Astrocyte (in vitro differentiated cells and primary cell): Measurements from ENCODE around the gene PPT1. TPM values are rescaled to one million over a fixed set of nuclear protein-coding genes. Genes with fewer than 3 reads are reported as not detected.

Experiments used
- DNase-seq: peaks from one replicate; pipeline ENCODE4 v3.0.0-alpha.2; 2010; ENCODE audit warnings: low read depth
- FAIRE-seq: peaks from 2 replicates; lab custom pipeline; 2011; peaks lifted over from hg19 to GRCh38; lab: Jason Lieb, UNC
- H2AFZ ChIP-seq: 2 replicates; pipeline ENCODE4 v1.6.0; 2012; ENCODE audit warnings: low read depth, low read length, inconsistent platforms
- H3K27ac ChIP-seq: 2 replicates; pipeline ENCODE4 v1.5.1; 2011; ENCODE audit warnings: low read depth, low read length, inconsistent platforms
- H3K27me3 ChIP-seq: 2 replicates; pipeline ENCODE4 v1.6.0; 2011; ENCODE audit warnings: low read length, inconsistent platforms; ENCODE audit not compliant: insufficient read depth
- H3K36me3 ChIP-seq: 2 replicates; pipeline ENCODE4 v1.5.1; 2011; ENCODE audit warnings: low read length, inconsistent platforms; ENCODE audit not compliant: insufficient read depth
- H3K4me1 ChIP-seq: 2 replicates; pipeline ENCODE4 v1.5.1; 2011; ENCODE audit warnings: low read length, inconsistent platforms; ENCODE audit not compliant: insufficient read depth
- H3K4me2 ChIP-seq: 2 replicates; pipeline ENCODE4 v1.6.0; 2012; ENCODE audit warnings: low read length, inconsistent platforms
- H3K4me3 ChIP-seq: 2 replicates; pipeline ENCODE4 v1.5.1; 2011; ENCODE audit warnings: low read depth, mild to moderate bottlenecking, low read length, inconsistent platforms; ENCODE audit not compliant: insufficient read depth
- H3K79me2 ChIP-seq: 2 replicates; pipeline ENCODE4 v1.6.0; 2012; ENCODE audit warnings: mild to moderate bottlenecking, low read length, inconsistent platforms; ENCODE audit not compliant: insufficient read depth
- H3K9ac ChIP-seq: 2 replicates; pipeline ENCODE4 v1.6.0; 2012; ENCODE audit warnings: mild to moderate bottlenecking, low read length, inconsistent platforms
- H3K9me3 ChIP-seq: 2 replicates; pipeline ENCODE4 v1.5.1; 2012; ENCODE audit warnings: low read depth, mild to moderate bottlenecking, low read length, inconsistent platforms; ENCODE audit not compliant: insufficient read depth
- H4K20me1 ChIP-seq: 2 replicates; pipeline ENCODE4 v1.6.0; 2012; ENCODE audit warnings: low read length, inconsistent platforms; ENCODE audit not compliant: insufficient read depth
- H3K27ac Mint-ChIP-seq: one replicate; pipeline ENCODE4 v1.8.0; 2021; ENCODE audit warnings: mild to moderate bottlenecking, mixed read lengths; ENCODE audit not compliant: unreplicated experiment
- H3K27me3 Mint-ChIP-seq: one replicate; pipeline ENCODE4 v1.8.0; 2021; ENCODE audit warnings: low read depth, mixed read lengths; ENCODE audit not compliant: unreplicated experiment
- H3K36me3 Mint-ChIP-seq: one replicate; pipeline ENCODE4 v1.8.0; 2021; ENCODE audit warnings: low read depth, mixed read lengths; ENCODE audit not compliant: unreplicated experiment
- H3K4me1 Mint-ChIP-seq: one replicate; pipeline ENCODE4 v1.8.0; 2021; ENCODE audit warnings: low read depth, mixed read lengths; ENCODE audit not compliant: unreplicated experiment
- H3K4me3 Mint-ChIP-seq: one replicate; pipeline ENCODE4 v1.8.0; 2021; ENCODE audit warnings: mild to moderate bottlenecking, moderate library complexity, mixed read lengths; ENCODE audit not compliant: unreplicated experiment
- H3K9me3 Mint-ChIP-seq: one replicate; pipeline ENCODE4 v1.8.0; 2021; ENCODE audit warnings: mild to moderate bottlenecking, mixed read lengths; ENCODE audit not compliant: unreplicated experiment
- EZH2 ChIP-seq: IDR thresholded peaks from 2 replicates; pipeline ENCODE4 v1.6.1; 2012; ENCODE audit warnings: mild to moderate bottlenecking, low read length, inconsistent platforms; ENCODE audit not compliant: insufficient read depth
- total RNA-seq: library from RNA; stranded (reverse); gene quantifications from 2 replicates; pipeline ENCODE4 v1.2.1, GENCODE V29; 2021
- TF ChIP-seq, protein P1 (sequence below): IDR thresholded peaks from 2 replicates; pipeline ENCODE4 v1.5.1; 2011; ENCODE audit warnings: low read depth, mild to moderate bottlenecking, inconsistent platforms, low read length, moderate library complexity; ENCODE audit not compliant: insufficient read depth

Gene PPT1
- total RNA-seq, 1 donor from 2014 or later, result 33.1 TPM

DNA sequence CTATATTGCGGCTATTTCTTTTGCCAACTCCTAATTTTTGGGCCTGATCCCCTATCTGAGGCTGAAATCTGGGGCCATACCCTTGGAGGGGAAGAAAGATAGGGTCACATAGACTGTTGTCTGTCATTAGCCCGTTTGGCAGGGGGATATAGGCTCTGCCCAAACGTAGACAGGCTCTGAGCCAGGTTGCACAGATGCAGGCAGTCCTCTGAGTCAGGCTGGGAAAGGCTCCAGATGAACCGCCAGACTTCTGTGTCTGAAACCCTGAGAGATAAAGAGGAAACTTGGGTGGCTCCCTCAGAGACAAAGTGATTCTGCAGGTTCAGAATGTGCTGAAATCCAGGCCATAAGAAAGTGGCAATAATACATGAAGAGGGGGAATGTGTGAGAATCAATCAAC is 60.5 kb downstream of the PPT1 start:
- no peak overlapping the region for H2AFZ ChIP-seq
- Mint-ChIP-seq H3K27me3 (no peaks in the 10 kb centered on the region), H3K27ac (peak overlapping the region; percentile 56), H3K4me3 (no peak overlapping the region), H3K4me1 (peaks cover 21% of the 10 kb centered on the region), H3K9me3 (no peaks in the 10 kb centered on the region), H3K36me3 (no peaks in the 10 kb centered on the region)
- TF ChIP-seq EZH2, result no peak
- TF ChIP-seq, protein P1, sequence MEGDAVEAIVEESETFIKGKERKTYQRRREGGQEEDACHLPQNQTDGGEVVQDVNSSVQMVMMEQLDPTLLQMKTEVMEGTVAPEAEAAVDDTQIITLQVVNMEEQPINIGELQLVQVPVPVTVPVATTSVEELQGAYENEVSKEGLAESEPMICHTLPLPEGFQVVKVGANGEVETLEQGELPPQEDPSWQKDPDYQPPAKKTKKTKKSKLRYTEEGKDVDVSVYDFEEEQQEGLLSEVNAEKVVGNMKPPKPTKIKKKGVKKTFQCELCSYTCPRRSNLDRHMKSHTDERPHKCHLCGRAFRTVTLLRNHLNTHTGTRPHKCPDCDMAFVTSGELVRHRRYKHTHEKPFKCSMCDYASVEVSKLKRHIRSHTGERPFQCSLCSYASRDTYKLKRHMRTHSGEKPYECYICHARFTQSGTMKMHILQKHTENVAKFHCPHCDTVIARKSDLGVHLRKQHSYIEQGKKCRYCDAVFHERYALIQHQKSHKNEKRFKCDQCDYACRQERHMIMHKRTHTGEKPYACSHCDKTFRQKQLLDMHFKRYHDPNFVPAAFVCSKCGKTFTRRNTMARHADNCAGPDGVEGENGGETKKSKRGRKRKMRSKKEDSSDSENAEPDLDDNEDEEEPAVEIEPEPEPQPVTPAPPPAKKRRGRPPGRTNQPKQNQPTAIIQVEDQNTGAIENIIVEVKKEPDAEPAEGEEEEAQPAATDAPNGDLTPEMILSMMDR, result no peak
- H3K4me2 ChIP-seq, result peak overlapping the region; percentile 40
- H3K9ac ChIP-seq, result no peak overlapping the region
- peaks cover 11% of the 10 kb centered on the region for H3K79me2 ChIP-seq
- no peaks in the 10 kb centered on the region for H3K9me3 ChIP-seq
- H3K4me1 ChIP-seq, result peaks cover 24% of the 10 kb centered on the region
- H3K4me3 ChIP-seq, result no peak overlapping the region
- no peaks in the 10 kb centered on the region for H3K27me3 ChIP-seq
- no peaks in the 10 kb centered on the region for H3K36me3 ChIP-seq
- DNase-seq (peak; percentile 89), FAIRE-seq (no peak)
- peak overlapping the region; percentile 24 for H3K27ac ChIP-seq
- H4K20me1 ChIP-seq, result peaks cover 9% of the 10 kb centered on the region

DNA sequence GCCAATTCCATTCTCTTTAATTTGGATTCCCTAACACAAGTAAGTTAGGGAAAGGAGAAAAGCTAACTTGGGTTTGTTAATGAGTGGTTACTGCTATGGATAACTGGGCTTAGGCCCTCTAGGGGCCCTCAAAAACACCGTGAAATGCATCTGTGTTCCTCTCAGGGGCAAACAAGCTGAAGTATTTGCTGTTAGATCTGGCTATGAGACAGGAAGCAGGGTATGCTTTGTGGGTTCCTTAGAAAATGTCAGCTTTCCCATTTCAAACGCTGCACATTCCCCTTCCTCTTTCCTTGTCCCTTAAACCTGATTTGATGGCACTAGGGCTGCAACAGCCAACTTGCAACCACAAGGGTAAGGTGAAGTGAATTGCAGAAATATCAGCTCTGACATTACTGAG is 62.2 kb downstream of the PPT1 start:
- TF ChIP-seq, protein P1, result no peak
- TF ChIP-seq EZH2, result no peak
- H3K4me1 Mint-ChIP-seq, result peaks cover 21% of the 10 kb centered on the region
- H3K27me3 ChIP-seq, result no peaks in the 10 kb centered on the region
- no peak overlapping the region for H3K27ac Mint-ChIP-seq
- no peak overlapping the region for H3K4me2 ChIP-seq
- H3K4me1 ChIP-seq, result peaks cover 29% of the 10 kb centered on the region
- H3K9me3 ChIP-seq, result no peaks in the 10 kb centered on the region
- H3K4me3 ChIP-seq, result no peak overlapping the region
- H4K20me1 ChIP-seq, result no peaks in the 10 kb centered on the region
- no peak overlapping the region for H3K27ac ChIP-seq
- H3K36me3 Mint-ChIP-seq, result no peaks in the 10 kb centered on the region
- H3K79me2 ChIP-seq, result no peaks in the 10 kb centered on the region
- H3K36me3 ChIP-seq, result no peaks in the 10 kb centered on the region
- FAIRE-seq (no peak), DNase-seq (no peak)
- no peak overlapping the region for H3K9ac ChIP-seq
- peak overlapping the region; percentile 8 for H2AFZ ChIP-seq
- H3K4me3 Mint-ChIP-seq, result no peak overlapping the region
- no peaks in the 10 kb centered on the region for H3K9me3 Mint-ChIP-seq
- H3K27me3 Mint-ChIP-seq, result no peaks in the 10 kb centered on the region

DNA sequence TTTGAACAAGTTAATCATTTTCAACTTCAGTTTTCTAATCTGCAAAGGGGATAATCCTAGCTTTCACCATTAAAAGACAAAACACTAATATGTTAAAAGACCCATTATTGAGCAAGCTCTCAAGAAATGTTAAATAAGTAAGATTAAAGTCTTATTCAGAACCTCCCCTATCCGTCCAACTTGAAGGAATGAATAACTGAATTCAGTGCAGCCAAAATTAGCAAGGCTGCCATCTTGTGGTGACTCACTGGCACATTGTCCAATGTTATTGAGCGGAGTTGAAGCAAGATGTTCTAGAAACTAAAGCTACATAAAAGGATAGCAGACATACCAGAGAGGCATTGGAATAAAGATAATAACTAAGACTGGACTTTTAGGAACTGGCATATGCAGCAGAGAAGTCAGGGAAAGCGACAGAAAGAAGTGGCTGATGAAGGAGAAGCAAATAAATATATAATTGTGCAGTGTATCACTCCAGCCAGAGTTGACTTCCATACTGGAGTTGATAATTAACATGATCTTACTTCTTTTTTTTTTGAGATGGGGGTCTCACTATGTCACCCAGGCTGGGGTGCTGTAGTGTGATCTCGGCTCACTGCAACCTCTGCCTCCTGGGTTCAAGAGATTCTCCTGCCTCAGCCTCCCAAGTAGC is 64.7 kb downstream of the PPT1 start:
- H3K4me1 ChIP-seq, result peaks cover 19% of the 10 kb centered on the region
- no peaks in the 10 kb centered on the region for H4K20me1 ChIP-seq
- H3K36me3 Mint-ChIP-seq, result no peaks in the 10 kb centered on the region
- TF ChIP-seq, protein P1, result peak; percentile 70
- TF ChIP-seq EZH2, result no peak
- no peaks in the 10 kb centered on the region for H3K9me3 ChIP-seq
- H3K4me1 Mint-ChIP-seq, result peaks cover 10% of the 10 kb centered on the region
- H3K79me2 ChIP-seq, result no peaks in the 10 kb centered on the region
- H3K27me3 Mint-ChIP-seq, result peaks cover 2% of the 10 kb centered on the region
- no peaks in the 10 kb centered on the region for H3K36me3 ChIP-seq
- no peak overlapping the region for H3K4me3 ChIP-seq
- H3K27ac ChIP-seq, result no peak overlapping the region
- FAIRE-seq (peak; percentile 79), DNase-seq (peak; percentile 58)
- H3K9ac ChIP-seq, result no peak overlapping the region
- no peak overlapping the region for H3K27ac Mint-ChIP-seq
- H3K4me3 Mint-ChIP-seq, result no peak overlapping the region
- H3K27me3 ChIP-seq, result no peaks in the 10 kb centered on the region
- no peaks in the 10 kb centered on the region for H3K9me3 Mint-ChIP-seq
- no peak overlapping the region for H2AFZ ChIP-seq
- H3K4me2 ChIP-seq, result no peak overlapping the region
